ENCODE results near the gene MATK.

GRCh38 chr19:3831601-3832000 is 45.4 kb upstream of the MATK start:
- no peak for TF ChIP-seq POLR2A (IDR thresholded peaks at IDR 0.05)
- no peak for TF ChIP-seq CTCF (IDR thresholded peaks at IDR 0.05 in 4 of 5, conservative IDR thresholded peaks at IDR 0.05 in 1 of 5)
